K562 (cell line): Measurements from ENCODE around the gene TRIM40. TPM values are rescaled to one million over a fixed set of nuclear protein-coding genes. Genes with fewer than 3 reads are reported as not detected.
"Not testable (repeated sequence)": the region's sequence is repeated elsewhere in the genome, so short reads cannot be mapped to it uniquely, and the experiment has no call there.

Source experiments
- ATAC-seq: fragments of 200-7000 bp; cut with Tn5 transposase; 3 replicates; pipeline ENCODE4 v1.9.1; 2020; ENCODE audit warnings: moderate library complexity
- BruUV-seq: library from RNA; stranded (reverse); fragments of 400-500 nt; replicated peaks from 2 replicates; lab custom pipeline; 2021; lab: Mats Ljungman, UMichigan
- CTCF ChIA-PET: fragments of 300-600 bp; formaldehyde crosslinking; extraction: SDS; loops from one replicate; lab custom pipeline; 2021; ENCODE audit warnings: low intra/inter-chr PET ratio; lab: Yijun Ruan, JAX
- POLR2A ChIA-PET: fragments of 300-600, 350-650 bp; sonication (Branson Sonifier 250); formaldehyde crosslinking; extraction: SDS; loops from one replicate; lab custom pipeline; 2021; ENCODE audit warnings: antibody characterized with exemption, inconsistent platforms; lab: Yijun Ruan, JAX
- DNase-seq, 4 experiments: peaks; one replicate each; pipeline versions ENCODE4 v3.0.0 to v3.0.0-alpha.2; 2011 to 2018; ENCODE audit warnings: low spot score in 3 of 4, mixed read lengths in 3 of 4; ENCODE audit errors: extremely low read depth in 1 of 4
- FAIRE-seq: peaks from 2 replicates; lab custom pipeline; 2011; peaks lifted over from hg19 to GRCh38; lab: Jason Lieb, UNC
- H2AFZ ChIP-seq: 2 replicates; pipeline ENCODE4 v1.6.0; 2011; ENCODE audit warnings: low read depth, low read length, control low read depth, inconsistent platforms
- H3K27ac ChIP-seq: fragments of 200-600 bp; 3 replicates; pipeline ENCODE4 v1.8.0; 2011; ENCODE audit warnings: low read depth, mild to moderate bottlenecking, control low read depth, inconsistent platforms, low read length, moderate library complexity, mixed read lengths; ENCODE audit errors: extremely low read depth
- H3K27me3 ChIP-seq, 2 experiments: fragments of 300-600 bp in 1 of 2; 2 replicates in 1 of 2; 3 replicates in 1 of 2; pipeline versions ENCODE4 v1.6.0 to v1.8.0; 2011; ENCODE audit warnings: inconsistent platforms in 2 of 2, low read length in 2 of 2, mild to moderate bottlenecking in 1 of 2, mixed read lengths in 1 of 2, moderate library complexity in 1 of 2; ENCODE audit not compliant: control insufficient read depth in 2 of 2, insufficient read depth in 2 of 2
- H3K36me3 ChIP-seq: fragments of 300-600 bp; 3 replicates; pipeline ENCODE4 v1.8.0; 2011; ENCODE audit warnings: mild to moderate bottlenecking, low read length, inconsistent platforms; ENCODE audit not compliant: control insufficient read depth, insufficient read depth
- H3K4me1 ChIP-seq, 2 experiments: fragments of 200-600 bp in 1 of 2; replicated peaks in 1 of 2; 2 replicates in 1 of 2; 3 replicates in 1 of 2; pipeline versions ENCODE4 v1.5.1 to v1.8.0; 2011; ENCODE audit warnings: inconsistent platforms in 2 of 2, low read length in 2 of 2, mild to moderate bottlenecking in 1 of 2, mixed read lengths in 1 of 2, moderate library complexity in 1 of 2; ENCODE audit not compliant: control insufficient read depth in 2 of 2, insufficient read depth in 2 of 2
- H3K4me2 ChIP-seq: 2 replicates; pipeline ENCODE4 v1.6.1; 2011; ENCODE audit warnings: low read length, control low read depth, inconsistent platforms, mixed read lengths; ENCODE audit not compliant: insufficient read depth
- H3K4me3 ChIP-seq: fragments of 200-600 bp; sonication (generic), shearing (Covaris generic); 2 replicates; pipeline ENCODE4 v1.5.1; 2016; ENCODE audit warnings: control low read depth, inconsistent platforms
- H3K79me2 ChIP-seq: fragments of 200-600 bp; 3 replicates; pipeline ENCODE4 v1.8.0; 2011; ENCODE audit warnings: low read length, inconsistent platforms; ENCODE audit not compliant: control insufficient read depth, insufficient read depth
- H3K9ac ChIP-seq, 2 experiments: 2 replicates each; pipeline versions ENCODE4 v1.6.0 to v1.6.1; 2011; ENCODE audit warnings: low read depth in 2 of 2, low read length in 2 of 2, control low read depth in 1 of 2, inconsistent platforms in 1 of 2, mild to moderate bottlenecking in 1 of 2, mixed read lengths in 1 of 2; ENCODE audit not compliant: insufficient read depth in 1 of 2
- H3K9me1 ChIP-seq: one replicate; pipeline ENCODE4 v1.6.0; 2011; ENCODE audit warnings: inconsistent platforms, mild to moderate bottlenecking, low read length, moderate library complexity; ENCODE audit not compliant: control insufficient read depth, insufficient read depth
- H3K9me3 ChIP-seq: replicated peaks from 2 replicates; pipeline ENCODE4 v1.5.1; 2011; ENCODE audit warnings: low read depth, low read length, inconsistent platforms; ENCODE audit not compliant: control insufficient read depth, insufficient read depth
- H4K20me1 ChIP-seq: replicated peaks from 2 replicates; pipeline ENCODE4 v1.6.1; 2011; ENCODE audit warnings: low read length, inconsistent platforms, mixed read lengths; ENCODE audit not compliant: control insufficient read depth, insufficient read depth
- LARP7 ChIP-seq: fragments of 450-650 bp; IDR thresholded peaks from 2 replicates; pipeline ENCODE4 v1.6.1; 2016
- WGBS: fragments of 100-300 bp; shearing (Covaris generic); methylation state at CpG from one replicate; pipeline ENCODE4 v1.1.6; 2016; ENCODE audit warnings: low coverage, mixed read lengths; ENCODE audit not compliant: insufficient coverage; ENCODE audit errors: missing lambda C conversion rate; 5-methylcytosine and 5-hydroxymethylcytosine counted together
- in situ Hi-C: fragments of 300-500 bp; cut with MboI; formaldehyde crosslinking; loops from 4 replicates; pipeline ENCODE4 v1.15.0; 2018; ENCODE audit warnings: inconsistent platforms, mixed read lengths
- intact Hi-C: fragments of 100-400 bp; cut with micrococcal nuclease; formaldehyde crosslinking; loops from 2 replicates; pipeline ENCODE4 v1.14.2; 2022
- polyA plus RNA-seq, 8 experiments: library from polyadenylated mRNA; depleted of rRNA in 4 of 8; stranded (reverse) in 5 of 8; unstranded in 3 of 8; fragments of >200 nt; fragmentation: Nextera tagmentation in 2 of 8; fragmentation: Illumina TruSeq in 1 of 8; extraction: Ambion mirVana in 2 of 8; extraction: Trizol in 1 of 8; gene quantifications; 2 replicates each; pipeline versions ENCODE4 v1.2.1 to v1.2.3, GENCODE V29; 2011 to 2014; ENCODE audit warnings: inconsistent platforms in 1 of 8, missing spikeins in 1 of 8
- total RNA-seq, 7 experiments: library from RNA; depleted of rRNA in 6 of 7; stranded (reverse); fragments of >200 nt in 6 of 7; fragmentation: Illumina TruSeq in 2 of 7; extraction: Trizol in 2 of 7; gene quantifications; 2 replicates each; pipeline versions ENCODE4 v1.2.1 to v1.2.3, GENCODE V29; 2011 to 2021; ENCODE audit warnings: low replicate concordance in 1 of 7
- TF ChIP-seq, protein P1 (sequence below): IDR thresholded peaks from 2 replicates; pipeline ENCODE4 v1.6.1; 2016; ENCODE audit warnings: missing genetic modification characterization, missing compliant biosample characterization

TRIM40 gene
- total and polyA plus RNA-seq, 9 of the 15 experiments (the other 6 are each of a cell fraction or from before 2014, with no cell fraction given), result 0.04 to 0.08 TPM; not detected in 7

GRCh38 chr6:30118691-30119090 is 17.2 kb upstream of the TRIM40 start:
- intact Hi-C loops, result loop anchor here (5.0 kb wide), 1 partner anchor 279 kb away; no protein-coding TSS in a partner anchor
- FAIRE-seq, BruUV-seq, in situ Hi-C loops, H3K79me2 ChIP-seq, H2AFZ ChIP-seq, H4K20me1 ChIP-seq, H3K9me1 ChIP-seq, POLR2A ChIA-PET, H3K4me1 ChIP-seq, ATAC-seq, H3K4me3 ChIP-seq, H3K36me3 ChIP-seq, H3K4me2 ChIP-seq, DNase-seq, H3K9ac ChIP-seq: not testable (repeated sequence)
- WGBS, result 6% methylated on average over 3 of the region's 5 CpGs
- TF ChIP-seq LARP7, result 0 out of 2 replicates have a peak, but pooled peaks have one; percentile 17
- TF ChIP-seq, protein P1, sequence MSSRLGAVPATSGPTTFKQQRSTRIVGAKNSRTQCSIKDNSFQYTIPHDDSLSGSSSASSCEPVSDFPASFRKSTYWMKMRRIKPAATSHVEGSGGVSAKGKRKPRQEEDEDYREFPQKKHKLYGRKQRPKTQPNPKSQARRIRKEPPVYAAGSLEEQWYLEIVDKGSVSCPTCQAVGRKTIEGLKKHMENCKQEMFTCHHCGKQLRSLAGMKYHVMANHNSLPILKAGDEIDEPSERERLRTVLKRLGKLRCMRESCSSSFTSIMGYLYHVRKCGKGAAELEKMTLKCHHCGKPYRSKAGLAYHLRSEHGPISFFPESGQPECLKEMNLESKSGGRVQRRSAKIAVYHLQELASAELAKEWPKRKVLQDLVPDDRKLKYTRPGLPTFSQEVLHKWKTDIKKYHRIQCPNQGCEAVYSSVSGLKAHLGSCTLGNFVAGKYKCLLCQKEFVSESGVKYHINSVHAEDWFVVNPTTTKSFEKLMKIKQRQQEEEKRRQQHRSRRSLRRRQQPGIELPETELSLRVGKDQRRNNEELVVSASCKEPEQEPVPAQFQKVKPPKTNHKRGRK (tag), result peak; percentile 93
- TF ChIP-seq, all 486 proteins: peak for 2; not testable (repeated sequence) for 484
- CTCF ChIA-PET, result interaction anchor here (1.1 kb wide), 1 partner anchor 13 kb away, joined by 4 read pairs; no protein-coding TSS in a partner anchor
- not testable (repeated sequence) for H3K9me3 ChIP-seq, H3K27ac ChIP-seq, H3K27me3 ChIP-seq
